GM10248 (cell line): ENCODE measurements around the gene KIF3B.

Experiments
- CTCF ChIA-PET: fragments of 300-600 bp; sonication (Branson Sonifier 250); formaldehyde crosslinking; extraction: SDS; loops from one replicate; lab custom pipeline; 2021; ENCODE audit warnings: antibody characterized with exemption; lab: Yijun Ruan, JAX
- POLR2A ChIA-PET: fragments of 350-650 bp; sonication (Branson Sonifier 250); formaldehyde crosslinking; extraction: SDS; loops from one replicate; lab custom pipeline; 2020; ENCODE audit warnings: antibody characterized with exemption; lab: Yijun Ruan, JAX
- DNase-seq: peaks from one replicate; pipeline ENCODE4 v3.0.0; 2012; ENCODE audit errors: extremely low spot score
- TF ChIP-seq, protein P1 (sequence below): IDR thresholded peaks from 2 replicates; pipeline ENCODE4 v1.5.1; 2012; ENCODE audit warnings: mild to moderate bottlenecking, low read depth; ENCODE audit errors: extremely low read depth, missing control alignments, control extremely low read depth

KIF3B gene

GRCh38 chr20:32330555-32330897, 53.1 kb downstream of the KIF3B start:
- TF ChIP-seq, protein P1, sequence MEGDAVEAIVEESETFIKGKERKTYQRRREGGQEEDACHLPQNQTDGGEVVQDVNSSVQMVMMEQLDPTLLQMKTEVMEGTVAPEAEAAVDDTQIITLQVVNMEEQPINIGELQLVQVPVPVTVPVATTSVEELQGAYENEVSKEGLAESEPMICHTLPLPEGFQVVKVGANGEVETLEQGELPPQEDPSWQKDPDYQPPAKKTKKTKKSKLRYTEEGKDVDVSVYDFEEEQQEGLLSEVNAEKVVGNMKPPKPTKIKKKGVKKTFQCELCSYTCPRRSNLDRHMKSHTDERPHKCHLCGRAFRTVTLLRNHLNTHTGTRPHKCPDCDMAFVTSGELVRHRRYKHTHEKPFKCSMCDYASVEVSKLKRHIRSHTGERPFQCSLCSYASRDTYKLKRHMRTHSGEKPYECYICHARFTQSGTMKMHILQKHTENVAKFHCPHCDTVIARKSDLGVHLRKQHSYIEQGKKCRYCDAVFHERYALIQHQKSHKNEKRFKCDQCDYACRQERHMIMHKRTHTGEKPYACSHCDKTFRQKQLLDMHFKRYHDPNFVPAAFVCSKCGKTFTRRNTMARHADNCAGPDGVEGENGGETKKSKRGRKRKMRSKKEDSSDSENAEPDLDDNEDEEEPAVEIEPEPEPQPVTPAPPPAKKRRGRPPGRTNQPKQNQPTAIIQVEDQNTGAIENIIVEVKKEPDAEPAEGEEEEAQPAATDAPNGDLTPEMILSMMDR, result no peak
- DNase-seq, result no peak
- POLR2A ChIA-PET, result no interaction called here
- CTCF ChIA-PET, result no interaction called here

- ChIA-PET CTCF (interaction anchor here (1.1 to 2.3 kb wide), 7 partner anchors 9 to 125 kb away, joined by 3 to 6 read pairs (median 4); no protein-coding TSS in a partner anchor), POLR2A (interaction anchor here (1.0 kb wide), 1 partner anchor 47 kb away, joined by 3 read pairs; no protein-coding TSS in a partner anchor)
Observed at GRCh38 chr20:32332614-32333013, 55.2 kb downstream of the KIF3B start.

GRCh38 chr20:32333181-32333987, 55.9 kb downstream of the KIF3B start:
- TF ChIP-seq, protein P1, result no peak
- peak; percentile 57 for DNase-seq
- CTCF ChIA-PET, result interaction anchor here (0.8 to 2.3 kb wide), 4 partner anchors 9 to 123 kb away, joined by 3 to 5 read pairs (median 4); no protein-coding TSS in a partner anchor
- POLR2A ChIA-PET, result interaction anchor here (0.6 to 0.7 kb wide), 2 partner anchors 116 to 252 kb away, joined by 3 to 7 read pairs; no protein-coding TSS in a partner anchor

More at GRCh38 chr20:32332614-32333013, 55.2 kb downstream of the KIF3B start:
- TF ChIP-seq, protein P1, result no peak
- no peak for DNase-seq

DNA sequence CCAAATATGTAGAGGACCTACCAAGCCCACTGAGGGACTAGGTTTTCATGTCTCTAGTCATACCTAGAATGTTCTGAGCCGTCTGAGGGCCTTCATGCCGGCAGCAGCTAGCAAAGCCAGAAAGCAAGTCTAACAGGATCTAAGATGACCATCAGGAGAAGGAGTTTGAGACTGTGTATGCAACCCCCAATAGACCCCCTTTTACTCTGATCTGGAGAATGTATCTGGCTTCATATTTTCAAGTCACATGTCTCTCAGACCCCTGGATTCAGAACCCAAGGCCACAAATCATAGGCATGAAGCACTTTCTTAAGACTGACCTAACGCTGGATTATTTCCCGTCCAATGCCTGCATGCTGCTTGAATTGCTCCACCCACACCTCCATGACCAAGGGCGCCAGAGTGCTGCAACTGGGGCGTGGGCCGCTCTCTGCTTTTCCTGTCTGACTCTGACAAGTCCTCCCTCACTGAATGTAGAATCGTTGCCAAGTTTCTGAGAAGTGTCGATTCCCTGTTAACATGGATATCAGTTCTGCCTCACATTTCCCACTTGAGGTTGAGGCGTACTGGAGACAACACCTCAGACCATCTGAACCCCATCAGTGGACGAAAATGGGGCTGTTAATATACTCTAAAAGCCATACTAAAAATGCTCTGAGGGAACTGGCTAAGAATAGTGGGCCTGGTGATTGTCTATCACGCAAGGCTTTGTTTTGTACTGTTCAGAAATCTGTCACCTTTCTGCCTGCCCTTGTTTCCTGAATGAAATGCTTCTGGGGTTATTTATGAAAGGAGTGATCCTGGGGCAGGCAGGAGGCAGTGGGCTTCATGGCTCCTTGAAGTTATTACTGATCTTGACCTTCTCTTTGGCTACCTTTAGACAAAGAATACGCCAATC, 56.8 kb downstream of the KIF3B start:
- ChIA-PET CTCF (interaction anchor here (2.3 kb wide), 1 partner anchor 122 kb away, joined by 5 read pairs; no protein-coding TSS in a partner anchor), POLR2A (no interaction called here)
- DNase-seq, result peak; percentile 36

DNA sequence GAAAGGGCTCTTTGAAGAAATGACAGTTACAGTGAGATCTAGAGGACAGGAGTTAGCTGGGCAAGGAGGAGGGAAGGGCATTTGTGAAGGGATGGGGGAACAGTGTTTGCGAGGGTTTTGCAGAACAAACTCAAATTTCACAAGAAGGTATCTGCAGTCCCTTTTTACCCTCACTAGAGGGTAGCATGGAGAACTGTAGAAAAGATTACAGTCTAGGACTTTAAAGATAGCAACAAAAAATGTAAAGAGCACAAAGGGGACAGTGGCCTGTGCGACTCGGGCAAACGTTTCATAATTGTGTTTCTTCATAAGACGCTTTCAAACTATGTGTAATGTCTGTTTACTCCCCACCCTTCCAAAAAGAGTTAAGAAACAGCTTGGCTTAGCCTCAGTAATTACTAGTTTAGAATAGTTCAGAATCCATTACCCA, 59.5 kb downstream of the KIF3B start:
- TF ChIP-seq, protein P1, result peak; percentile 65
- DNase-seq, result no peak
- POLR2A ChIA-PET, result no interaction called here
- CTCF ChIA-PET, result interaction anchor here (0.9 to 3.6 kb wide), 11 partner anchors 9 to 113 kb away, joined by 3 to 29 read pairs (median 3); no protein-coding TSS in a partner anchor

More for the DNA sequence above, 56.8 kb downstream of the KIF3B start:
- TF ChIP-seq, protein P1, result no peak
